H1 (cell line): ENCODE data around the gene NHP2.

Source experiments
- ATF2 ChIP-seq: IDR thresholded peaks from 2 replicates; pipeline ENCODE4 v1.6.1; 2012; ENCODE audit warnings: low read length, inconsistent platforms
- BRCA1 ChIP-seq: IDR thresholded peaks from 2 replicates; pipeline ENCODE4 v1.6.1; 2012; ENCODE audit warnings: low read depth, low read length, improper control_type of control experiment
- CTCF ChIP-seq, 3 experiments: IDR thresholded peaks; 1 replicate in 2 of 3; 2 replicates in 1 of 3; pipeline versions ENCODE4 v1.5.1 to v1.6.1; 2011; ENCODE audit warnings: low read length in 3 of 3, mild to moderate bottlenecking in 3 of 3, inconsistent platforms in 2 of 3, low read depth in 1 of 3, moderate library complexity in 1 of 3; ENCODE audit not compliant: insufficient read depth in 1 of 3; ENCODE audit errors: control extremely low read depth in 1 of 3
- EP300 ChIP-seq, 2 experiments: IDR thresholded peaks; 1 replicate in 1 of 2; 2 replicates in 1 of 2; pipeline ENCODE4 v1.6.1; 2011 to 2012; ENCODE audit warnings: low read depth in 2 of 2, low read length in 2 of 2, mild to moderate bottlenecking in 2 of 2, borderline replicate concordance in 1 of 2, inconsistent platforms in 1 of 2, moderate library complexity in 1 of 2
- POLR2A ChIP-seq, 2 experiments: IDR thresholded peaks; 1 replicate in 1 of 2; 2 replicates in 1 of 2; pipeline ENCODE4 v1.6.1; 2011; ENCODE audit warnings: low read depth in 2 of 2, low read length in 2 of 2, mild to moderate bottlenecking in 2 of 2; ENCODE audit errors: control extremely low read depth in 1 of 2
- SIN3A ChIP-seq, 2 experiments: IDR thresholded peaks in 1 of 2; conservative IDR thresholded peaks in 1 of 2; 2 replicates each; pipeline ENCODE4 v1.6.1; 2011 to 2012; ENCODE audit warnings: low read length in 2 of 2, improper control_type of control experiment in 1 of 2, low read depth in 1 of 2, mild to moderate bottlenecking in 1 of 2
- SP1 ChIP-seq: IDR thresholded peaks from 2 replicates; pipeline ENCODE4 v1.6.1; 2011; ENCODE audit warnings: low read depth, low read length
- SP2 ChIP-seq: IDR thresholded peaks from 2 replicates; pipeline ENCODE4 v1.6.1; 2012; ENCODE audit warnings: mild to moderate bottlenecking, low read length, inconsistent platforms
- SUZ12 ChIP-seq: fragments of 200-600 bp; sonication (generic); IDR thresholded peaks from 2 replicates; pipeline ENCODE4 v1.6.1; 2012; ENCODE audit warnings: mild to moderate bottlenecking, inconsistent platforms, low read length, moderate library complexity, mixed read lengths
- USF2 ChIP-seq: IDR thresholded peaks from 2 replicates; pipeline ENCODE4 v1.6.1; 2011; ENCODE audit warnings: low read length, improper control_type of control experiment

- TF ChIP-seq CTCF (IDR thresholded peaks at IDR 0.05; ENCODE audit: control extremely low read depth in 1 of 3, insufficient read depth in 1 of 3, low read depth in 1 of 3, low read length in 3 of 3): no peak
- TF ChIP-seq BRCA1: no peak
- TF ChIP-seq EP300 (IDR thresholded peaks at IDR 0.05; ENCODE audit: borderline replicate concordance in 1 of 2, low read depth in 2 of 2, low read length in 2 of 2): no peak
- TF ChIP-seq SP2: no peak
- no peak for TF ChIP-seq USF2
- TF ChIP-seq SIN3A (conservative IDR thresholded peaks at IDR 0.05 in 1 of 2, IDR thresholded peaks at IDR 0.05 in 1 of 2; ENCODE audit: low read depth in 1 of 2, low read length in 2 of 2): no peak
- TF ChIP-seq ATF2: no peak
- no peak for TF ChIP-seq SP1
- no peak for TF ChIP-seq POLR2A (IDR thresholded peaks at IDR 0.05; ENCODE audit: control extremely low read depth in 1 of 2, low read depth in 2 of 2, low read length in 2 of 2)
- no peak for TF ChIP-seq SUZ12
Observed at GRCh38 chr5:178131446-178131996, 22.2 kb downstream of the NHP2 start.
